GM23338 (cell line): ENCODE results near the gene LRRC25. TPM values are rescaled to one million over a fixed set of nuclear protein-coding genes. Genes with fewer than 3 reads are reported as not detected.
"Not testable (repeated sequence)": the region's sequence is repeated elsewhere in the genome, so short reads cannot be mapped to it uniquely, and the experiment has no call there.

Experiments
- ATAC-seq: fragments of 200-7000 bp; cut with Tn5 transposase; 3 replicates; pipeline ENCODE4 v1.9.1; 2020
- DNase-seq: peaks from one replicate; pipeline ENCODE4 v3.0.0-alpha.2; 2015; ENCODE audit warnings: low spot score
- H2AFZ ChIP-seq: fragments of 200-600 bp; sonication (generic); 2 replicates; pipeline ENCODE4 v1.8.0; 2016; ENCODE audit warnings: antibody characterized with exemption, mild to moderate bottlenecking, moderate library complexity
- H3F3A ChIP-seq: fragments of 200-600 bp; sonication (generic); replicated peaks from 2 replicates; pipeline ENCODE4 v1.8.0; 2017; ENCODE audit warnings: antibody characterized with exemption, mixed run types, low read depth
- H3K27ac ChIP-seq: fragments of 200-600 bp; sonication (generic); 2 replicates; pipeline ENCODE4 v1.6.1; 2016; ENCODE audit warnings: low read depth
- H3K27me3 ChIP-seq: fragments of 200-600 bp; sonication (generic); 2 replicates; pipeline ENCODE4 v1.8.0; 2016; ENCODE audit warnings: mild to moderate bottlenecking, mixed run types, moderate library complexity; ENCODE audit not compliant: insufficient read depth
- H3K36me3 ChIP-seq: fragments of 200-600 bp; sonication (generic); 2 replicates; pipeline ENCODE4 v1.8.0; 2016; ENCODE audit warnings: mild to moderate bottlenecking; ENCODE audit not compliant: insufficient read depth
- H3K4me1 ChIP-seq: fragments of 200-600 bp; sonication (generic); 2 replicates; pipeline ENCODE4 v1.8.0; 2016; ENCODE audit warnings: mild to moderate bottlenecking, moderate library complexity; ENCODE audit not compliant: insufficient read depth
- H3K4me2 ChIP-seq: fragments of 200-600 bp; sonication (generic); 2 replicates; pipeline ENCODE4 v1.7.1; 2017; ENCODE audit warnings: mixed run types
- H3K4me3 ChIP-seq: fragments of 200-600 bp; sonication (generic); 2 replicates; pipeline ENCODE4 v1.6.1; 2016; ENCODE audit warnings: mixed run types
- H3K79me2 ChIP-seq: fragments of 200-600 bp; sonication (generic); replicated peaks from 2 replicates; pipeline ENCODE4 v1.8.0; 2017; ENCODE audit warnings: mild to moderate bottlenecking; ENCODE audit not compliant: insufficient read depth
- H3K9me2 ChIP-seq: fragments of 200-600 bp; sonication (generic); 2 replicates; pipeline ENCODE4 v1.8.0; 2017; ENCODE audit not compliant: insufficient read depth
- H4K20me1 ChIP-seq: fragments of 200-600 bp; sonication (generic); replicated peaks from 2 replicates; pipeline ENCODE4 v1.8.0; 2017; ENCODE audit warnings: mild to moderate bottlenecking; ENCODE audit not compliant: insufficient read depth
- H3K27ac Mint-ChIP-seq: 2 replicates; pipeline ENCODE4 v1.8.0; 2020; ENCODE audit warnings: inconsistent platforms, mild to moderate bottlenecking, moderate library complexity, mixed read lengths
- H3K27me3 Mint-ChIP-seq: 3 replicates; pipeline ENCODE4 v1.8.0; 2022; ENCODE audit warnings: low read depth, mild to moderate bottlenecking, moderate library complexity, mixed read lengths, inconsistent platforms; ENCODE audit not compliant: insufficient read depth, poor library complexity
- H3K36me3 Mint-ChIP-seq: 3 replicates; pipeline ENCODE4 v1.8.0; 2021; ENCODE audit warnings: low read depth, mild to moderate bottlenecking, inconsistent platforms, moderate library complexity, mixed read lengths
- H3K4me1 Mint-ChIP-seq: 3 replicates; pipeline ENCODE4 v1.8.0; 2020; ENCODE audit warnings: mild to moderate bottlenecking, inconsistent platforms, mixed read lengths
- H3K4me3 Mint-ChIP-seq: 3 replicates; pipeline ENCODE4 v1.8.0; 2021; ENCODE audit warnings: moderate library complexity, mild to moderate bottlenecking, inconsistent platforms, mixed read lengths
- H3K9me3 Mint-ChIP-seq: 3 replicates; pipeline ENCODE4 v1.8.0; 2020; ENCODE audit warnings: moderate library complexity, mild to moderate bottlenecking, inconsistent platforms, mixed read lengths
- CREB1 ChIP-seq: fragments of 250-450 bp; sonication (Bioruptor Pico); IDR thresholded peaks from 2 replicates; pipeline ENCODE4 v1.5.0; 2020; ENCODE audit warnings: low read depth, mild to moderate bottlenecking, moderate library complexity
- EZH2 ChIP-seq: fragments of 200-600 bp; sonication (generic); IDR thresholded peaks from one replicate; pipeline ENCODE4 v1.8.0; 2017; ENCODE audit warnings: antibody characterized with exemption, mild to moderate bottlenecking, low read depth; ENCODE audit not compliant: unreplicated experiment
- EZH2phosphoT487 ChIP-seq: fragments of 200-600 bp; sonication (generic); IDR thresholded peaks from one replicate; pipeline ENCODE4 v1.8.1; 2018; ENCODE audit warnings: antibody characterized with exemption; ENCODE audit not compliant: unreplicated experiment
- JUNB ChIP-seq: IDR thresholded peaks from one replicate; pipeline ENCODE4 v1.6.1; 2016; ENCODE audit warnings: antibody characterized with exemption; ENCODE audit not compliant: unreplicated experiment
- NANOG ChIP-seq: IDR thresholded peaks from 2 replicates; pipeline ENCODE4 v1.6.1; 2016; ENCODE audit warnings: antibody characterized with exemption, borderline replicate concordance
- REST ChIP-seq: IDR thresholded peaks from one replicate; pipeline ENCODE4 v1.6.1; 2018; ENCODE audit warnings: antibody characterized with exemption; ENCODE audit not compliant: unreplicated experiment
- STAT1 ChIP-seq: IDR thresholded peaks from one replicate; pipeline ENCODE4 v1.6.1; 2016; ENCODE audit warnings: antibody characterized with exemption; ENCODE audit not compliant: unreplicated experiment
- ZNF114 ChIP-seq: fragments of 250-450 bp; sonication (Bioruptor Pico); IDR thresholded peaks from 2 replicates; pipeline ENCODE4 v1.5.0; 2020; ENCODE audit warnings: mild to moderate bottlenecking, moderate library complexity
- ZNF331 ChIP-seq: fragments of 250-450 bp; sonication (Bioruptor Pico); IDR thresholded peaks from 2 replicates; pipeline ENCODE4 v1.5.0; 2020; ENCODE audit warnings: low read depth, mild to moderate bottlenecking, moderate library complexity
- ZNF462 ChIP-seq: fragments of 250-450 bp; sonication (Bioruptor Pico); IDR thresholded peaks from 2 replicates; pipeline ENCODE4 v1.5.0; 2020; ENCODE audit warnings: mild to moderate bottlenecking, moderate library complexity
- polyA plus RNA-seq: library from polyadenylated mRNA; unstranded; fragments of >200 nt; fragmentation: Nextera tagmentation; extraction: Ambion mirVana; gene quantifications from 2 replicates; pipeline ENCODE4 v1.2.1, GENCODE V29; 2016
- total RNA-seq: library from RNA; depleted of rRNA; stranded (reverse); fragments of >200 nt; shearing (Covaris generic); gene quantifications from 2 replicates; pipeline ENCODE4 v1.2.3, GENCODE V29; 2014

Gene LRRC25
- total and polyA plus RNA-seq, 2 experiments from 2014 or later, result 0.17 to 0.24 TPM

DNA sequence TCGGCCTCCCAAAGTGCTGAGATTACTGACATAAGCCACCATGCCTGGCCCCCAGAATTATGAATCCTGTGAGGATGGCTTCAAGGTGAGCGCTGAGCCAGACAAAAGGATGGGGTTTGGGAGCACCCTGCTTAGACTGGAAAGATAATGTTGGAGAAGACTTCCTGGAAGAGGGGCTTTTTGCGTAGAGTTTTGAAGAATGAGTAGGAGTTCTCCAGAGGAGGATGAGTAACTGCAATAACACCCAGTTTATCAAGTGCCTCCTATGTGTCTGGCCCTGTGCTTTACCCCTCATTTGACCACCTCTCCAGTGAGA, 12.1 kb downstream of the LRRC25 start (continued):
- TF ChIP-seq ZNF462 (no peak), NANOG (no peak), ZNF331 (CRISPR knock-in tag) (no peak), ZNF114 (CRISPR knock-in tag) (no peak), EZH2phosphoT487 (no peak), JUNB (no peak), EZH2 (no peak), STAT1 (no peak)

DNA sequence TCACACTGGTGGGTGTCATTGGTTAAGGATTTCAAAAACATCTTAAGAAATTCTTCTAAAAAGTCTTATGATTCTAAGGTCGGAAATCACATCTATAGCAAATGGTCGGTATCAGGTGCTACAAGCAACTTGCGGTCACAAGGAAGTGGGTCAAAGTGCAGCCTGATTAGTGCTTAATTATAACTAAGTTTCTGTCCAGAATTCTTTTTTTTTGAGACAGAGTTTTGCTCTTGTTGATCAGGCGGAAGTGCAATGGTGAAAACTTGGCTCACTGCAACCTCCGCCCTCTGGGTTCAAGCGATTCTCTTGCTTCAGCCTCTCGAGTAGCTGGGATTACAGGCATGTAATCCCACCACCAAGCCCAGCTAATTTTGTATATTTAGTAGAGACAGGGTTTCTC, 12.6 kb downstream of the LRRC25 start:
- Mint-ChIP-seq H3K4me3 (no peak overlapping the region), H3K27me3 (peaks cover 35% of the 10 kb centered on the region), H3K9me3 (no peaks in the 10 kb centered on the region), H3K27ac (no peak overlapping the region), H3K36me3 (peaks cover 8% of the 10 kb centered on the region), H3K4me1 (peaks cover 19% of the 10 kb centered on the region)
- Histone ChIP-seq H3K9me2 (no peaks in the 10 kb centered on the region), H2AFZ (no peak overlapping the region), H3K4me2 (no peak overlapping the region), H3K27me3 (peaks cover 20% of the 10 kb centered on the region), H3K27ac (no peak overlapping the region), H4K20me1 (no peaks in the 10 kb centered on the region), H3K79me2 (no peaks in the 10 kb centered on the region), H3F3A (peaks cover 27% of the 10 kb centered on the region), H3K36me3 (no peaks in the 10 kb centered on the region), H3K4me3 (no peak overlapping the region), H3K4me1 (peaks cover 9% of the 10 kb centered on the region)
- no peak for TF ChIP-seq CREB1 (CRISPR knock-in tag)
- TF ChIP-seq REST, result no peak
- TF ChIP-seq EZH2, result no peak
- TF ChIP-seq EZH2phosphoT487, result no peak
- DNase-seq (no peak), ATAC-seq (no peak)

DNA sequence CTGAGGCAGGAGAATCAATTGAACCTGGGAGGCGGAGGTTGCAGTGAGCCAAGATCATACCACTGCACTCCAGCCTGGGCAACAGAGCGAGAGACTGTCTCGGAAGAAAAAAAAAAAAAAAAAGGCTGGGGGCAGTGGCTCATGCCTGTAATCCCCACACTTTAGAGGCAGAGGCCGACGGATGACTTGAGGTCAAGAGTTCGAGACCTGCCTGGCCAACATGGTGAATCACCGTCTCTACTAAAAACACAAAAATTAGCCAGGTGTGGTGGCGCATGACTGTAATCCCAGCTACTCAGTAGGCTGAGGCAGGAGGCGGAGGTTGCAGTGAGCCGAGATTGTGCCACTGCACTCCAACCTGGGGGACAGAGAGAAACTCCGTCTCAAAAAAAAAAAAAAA, 13.8 kb downstream of the LRRC25 start:
- not testable (repeated sequence) for DNase-seq, H3K4me2 ChIP-seq, H3K27ac Mint-ChIP-seq, H3K79me2 ChIP-seq, H3K4me3 ChIP-seq, H3K36me3 ChIP-seq, ATAC-seq, H4K20me1 ChIP-seq, H2AFZ ChIP-seq, H3K4me3 Mint-ChIP-seq, H3K9me3 Mint-ChIP-seq, H3K4me1 ChIP-seq, H3K27ac ChIP-seq, H3K36me3 Mint-ChIP-seq, H3K9me2 ChIP-seq
- Histone ChIP-seq H3K27me3 (peaks cover 11% of the 10 kb centered on the region), H3F3A (peaks cover 19% of the 10 kb centered on the region)
- Mint-ChIP-seq H3K4me1 (peaks cover 19% of the 10 kb centered on the region), H3K27me3 (peaks cover 30% of the 10 kb centered on the region)
